22Rv1 (cell line): ENCODE data around the gene FMR1.

ENCODE experiments used
- CTCF ChIP-seq: fragments of 450-650 bp; IDR thresholded peaks from 2 replicates; pipeline ENCODE4 v1.5.1; 2017; ENCODE audit warnings: mild to moderate bottlenecking
- ZFX ChIP-seq: fragments of 450-650 bp; IDR thresholded peaks from 2 replicates; pipeline ENCODE4 v1.6.1; 2017; ENCODE audit warnings: antibody characterized with exemption, borderline replicate concordance

DNA sequence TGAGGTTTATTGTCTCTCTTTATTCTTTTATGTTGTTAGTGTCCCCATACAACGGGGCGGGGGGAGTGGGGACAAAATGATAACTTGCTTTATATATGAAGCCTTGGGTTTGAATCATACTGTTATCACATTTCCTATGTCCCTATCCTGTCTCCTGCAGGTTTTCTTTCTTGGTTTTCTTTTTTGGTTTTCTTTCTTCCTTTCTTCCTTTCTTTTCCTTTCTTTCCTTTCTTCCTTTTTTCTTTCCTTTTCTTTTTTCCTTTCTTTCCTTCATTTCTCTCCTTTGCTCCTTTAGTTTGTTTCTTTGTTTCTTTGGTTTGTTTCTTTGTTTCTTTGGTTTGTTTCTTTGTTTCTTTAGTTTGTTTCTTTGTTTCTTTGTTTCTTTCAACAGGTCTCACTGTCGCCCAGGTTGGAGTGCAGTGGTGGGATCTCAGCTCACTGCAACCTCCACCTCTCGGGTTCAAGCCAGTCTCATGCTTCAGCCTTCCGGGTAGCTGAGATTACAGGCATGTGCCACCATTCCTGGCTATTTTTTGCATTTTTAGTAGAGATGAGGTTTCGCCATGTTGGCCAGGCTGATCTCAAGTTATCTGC is 4.8 kb downstream of the FMR1 start:
- no peak for TF ChIP-seq CTCF
- TF ChIP-seq ZFX: no peak
